AG04450 (cell line): Measurements from ENCODE around the gene CGGBP1. TPM values are rescaled to one million over a fixed set of nuclear protein-coding genes. Genes with fewer than 3 reads are reported as not detected.

ENCODE experiments used
- CTCF ChIA-PET: fragments of 300-600, 350-600 bp; formaldehyde crosslinking; extraction: SDS; loops from one replicate; lab custom pipeline; 2022; ENCODE audit warnings: antibody characterized with exemption, inconsistent platforms; lab: Charles Lee
- POLR2A ChIA-PET: fragments of 350-600 bp; formaldehyde crosslinking; extraction: SDS; loops from one replicate; lab custom pipeline; 2021; ENCODE audit warnings: antibody characterized with exemption, inconsistent platforms; lab: Yijun Ruan, JAX
- DNase-seq: peaks from one replicate; pipeline ENCODE4 v3.0.0-alpha.2; 2011; ENCODE audit warnings: low read depth, low spot score
- H3K27ac ChIP-seq: one replicate; pipeline ENCODE4 v1.5.1; 2012; ENCODE audit warnings: low read depth, low read length, control low read depth
- H3K27me3 ChIP-seq: one replicate; pipeline ENCODE4 v1.6.0; 2012; ENCODE audit warnings: low read length; ENCODE audit not compliant: control insufficient read depth, insufficient read depth
- H3K4me3 ChIP-seq: 2 replicates; pipeline ENCODE4 v1.5.1; 2011; ENCODE audit warnings: mild to moderate bottlenecking, low read depth, low read length, control low read depth
- H3K9me3 ChIP-seq: 2 replicates; pipeline ENCODE4 v1.5.1; 2012; ENCODE audit warnings: low read length; ENCODE audit not compliant: control insufficient read depth, insufficient read depth
- polyA plus RNA-seq: library from polyadenylated mRNA; depleted of rRNA; stranded (reverse); fragments of >200 nt; gene quantifications from 2 replicates; pipeline ENCODE4 v1.2.3, GENCODE V29; 2011; rRNA removed
- TF ChIP-seq, protein P1 (sequence below): IDR thresholded peaks from 2 replicates; pipeline ENCODE4 v1.5.1; 2011; ENCODE audit warnings: low read depth, low read length, control low read depth, inconsistent platforms

The CGGBP1 gene
- polyA plus RNA-seq, 1 experiment, result 109 TPM

DNA sequence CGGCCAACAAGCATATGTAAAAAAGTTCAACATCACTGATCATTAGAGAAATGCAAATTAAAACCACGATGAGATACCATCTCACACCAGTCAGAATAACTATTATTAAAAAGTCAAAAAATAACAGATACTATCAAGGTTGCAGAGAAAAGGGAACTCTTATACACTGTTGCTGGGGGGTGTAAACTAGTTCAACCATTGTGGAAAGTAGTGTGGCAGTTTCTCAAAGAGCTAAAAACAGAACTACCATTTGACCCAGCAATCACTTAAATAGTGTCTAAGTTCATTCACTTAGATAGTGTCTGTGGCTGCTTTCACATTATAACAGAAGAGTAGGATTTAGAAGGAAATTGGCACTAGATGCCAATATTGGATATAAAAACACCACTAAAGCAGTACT is 49.7 kb downstream of the CGGBP1 start:
- no peak for DNase-seq
- H3K27me3 ChIP-seq, result no peaks in the 10 kb centered on the region
- no peak overlapping the region for H3K4me3 ChIP-seq
- ChIA-PET POLR2A (no interaction called here), CTCF (interaction anchor here (0.7 to 1.4 kb wide), 2 partner anchors 658 to 711 kb away, joined by 4 read pairs; no protein-coding TSS in a partner anchor)
- H3K9me3 ChIP-seq, result no peaks in the 10 kb centered on the region
- H3K27ac ChIP-seq, result no peak overlapping the region
- TF ChIP-seq, protein P1, sequence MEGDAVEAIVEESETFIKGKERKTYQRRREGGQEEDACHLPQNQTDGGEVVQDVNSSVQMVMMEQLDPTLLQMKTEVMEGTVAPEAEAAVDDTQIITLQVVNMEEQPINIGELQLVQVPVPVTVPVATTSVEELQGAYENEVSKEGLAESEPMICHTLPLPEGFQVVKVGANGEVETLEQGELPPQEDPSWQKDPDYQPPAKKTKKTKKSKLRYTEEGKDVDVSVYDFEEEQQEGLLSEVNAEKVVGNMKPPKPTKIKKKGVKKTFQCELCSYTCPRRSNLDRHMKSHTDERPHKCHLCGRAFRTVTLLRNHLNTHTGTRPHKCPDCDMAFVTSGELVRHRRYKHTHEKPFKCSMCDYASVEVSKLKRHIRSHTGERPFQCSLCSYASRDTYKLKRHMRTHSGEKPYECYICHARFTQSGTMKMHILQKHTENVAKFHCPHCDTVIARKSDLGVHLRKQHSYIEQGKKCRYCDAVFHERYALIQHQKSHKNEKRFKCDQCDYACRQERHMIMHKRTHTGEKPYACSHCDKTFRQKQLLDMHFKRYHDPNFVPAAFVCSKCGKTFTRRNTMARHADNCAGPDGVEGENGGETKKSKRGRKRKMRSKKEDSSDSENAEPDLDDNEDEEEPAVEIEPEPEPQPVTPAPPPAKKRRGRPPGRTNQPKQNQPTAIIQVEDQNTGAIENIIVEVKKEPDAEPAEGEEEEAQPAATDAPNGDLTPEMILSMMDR, result no peak

DNA sequence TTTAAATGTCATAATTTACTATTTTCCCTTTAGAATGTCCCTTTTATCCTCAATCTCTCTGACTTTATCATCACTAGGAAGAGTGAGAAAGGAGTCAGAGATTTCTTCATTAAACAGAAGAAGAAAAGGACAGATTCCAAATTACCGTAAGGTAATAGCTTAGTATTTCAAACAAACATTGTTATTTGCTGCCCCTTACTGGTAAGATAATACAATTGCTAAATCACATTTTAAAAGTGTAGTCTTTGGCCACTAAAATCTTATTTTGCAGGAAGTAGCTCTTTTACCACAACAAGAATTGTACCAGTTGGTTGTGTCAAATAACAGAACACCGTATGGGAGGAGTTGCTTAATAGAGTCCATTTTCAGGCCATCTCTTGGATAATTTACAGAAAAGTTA is 53.7 kb downstream of the CGGBP1 start:
- POLR2A ChIA-PET, result interaction anchor here (1.0 kb wide), 1 partner anchor 54 kb away, joined by 3 read pairs; the partner anchor contains the start of gene ZNF654
- Histone ChIP-seq H3K27me3 (no peaks in the 10 kb centered on the region), H3K4me3 (no peak overlapping the region), H3K9me3 (no peaks in the 10 kb centered on the region), H3K27ac (no peak overlapping the region)
- TF ChIP-seq, protein P1, result peak; percentile 38
- CTCF ChIA-PET, result interaction anchor here (0.6 to 5.3 kb wide), 16 partner anchors 9 to 1232 kb away, joined by 3 to 72 read pairs (median 6); no protein-coding TSS in a partner anchor
- no peak for DNase-seq

DNA sequence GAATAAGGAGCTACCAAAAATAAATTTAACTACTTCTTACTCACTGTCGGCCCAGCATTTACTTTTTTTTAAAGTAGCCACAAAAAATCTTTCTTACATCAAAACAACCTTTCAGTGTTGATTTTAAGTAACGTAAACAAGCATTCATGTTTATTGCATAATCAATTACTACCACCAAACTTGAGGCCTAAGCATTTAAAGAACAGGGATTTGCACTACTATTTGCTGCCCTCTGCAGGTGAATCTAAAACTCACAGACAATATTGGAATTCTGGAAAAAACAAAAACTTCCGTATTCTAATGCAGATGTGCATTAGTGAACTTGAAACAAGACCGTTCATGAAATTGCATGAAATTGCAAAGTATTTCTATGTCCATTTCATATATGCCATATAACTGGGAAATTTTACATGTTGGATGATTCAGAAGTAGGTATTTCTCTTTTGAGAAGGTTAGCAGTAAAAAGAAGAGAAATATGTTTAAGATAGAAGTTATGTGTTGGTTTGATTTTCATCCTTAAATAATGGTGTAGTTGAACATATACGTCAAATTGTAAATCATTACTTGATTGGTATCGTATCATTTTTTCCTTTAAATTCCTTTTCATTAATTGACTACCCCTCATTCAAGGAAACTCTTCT is 55.6 kb downstream of the CGGBP1 start:
- ChIA-PET CTCF (interaction anchor here (0.6 to 5.3 kb wide), 35 partner anchors 11 to 1647 kb away, joined by 3 to 72 read pairs (median 4); no protein-coding TSS in a partner anchor), POLR2A (no interaction called here)
- Histone ChIP-seq H3K27ac (no peak overlapping the region), H3K4me3 (no peak overlapping the region), H3K27me3 (no peaks in the 10 kb centered on the region), H3K9me3 (no peaks in the 10 kb centered on the region)
- peak; percentile 8 for DNase-seq
- TF ChIP-seq, protein P1, result peak; percentile 78

DNA sequence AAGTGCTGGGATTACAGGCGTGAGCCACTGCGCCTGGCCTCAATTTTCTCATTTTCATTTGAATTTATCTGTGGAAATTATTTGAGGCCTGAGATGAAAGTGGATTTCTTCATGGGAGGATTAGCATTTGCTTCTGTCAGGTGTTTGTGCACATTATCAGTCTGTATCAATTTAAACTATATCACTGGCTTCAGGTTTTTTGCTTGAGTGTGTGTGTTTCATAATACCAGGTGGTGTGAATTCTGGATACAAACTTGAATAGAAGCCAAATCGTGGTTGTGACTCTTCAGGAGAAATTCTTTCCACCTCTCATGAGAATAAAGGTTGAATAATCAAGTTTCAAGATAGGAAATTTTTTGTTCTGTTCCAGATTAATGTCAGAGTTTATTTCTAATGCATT is 56.4 kb downstream of the CGGBP1 start:
- Histone ChIP-seq H3K27me3 (no peaks in the 10 kb centered on the region), H3K4me3 (no peak overlapping the region), H3K27ac (no peak overlapping the region), H3K9me3 (no peaks in the 10 kb centered on the region)
- TF ChIP-seq, protein P1, result no peak
- ChIA-PET POLR2A (no interaction called here), CTCF (interaction anchor here (0.6 to 3.1 kb wide), 36 partner anchors 8 to 1648 kb away, joined by 3 to 43 read pairs (median 4); no protein-coding TSS in a partner anchor)
- DNase-seq, result no peak

Other genes with a start within 250 kb of the CGGBP1 start
- gene ZNF654, start 250 bp upstream of the CGGBP1 start, polyA plus RNA-seq, result 5.2 and 6.7 TPM in 2 replicates
- 18.0 and 22.6 TPM in 2 replicates for gene C3orf38, start 91.0 kb upstream of the CGGBP1 start, polyA plus RNA-seq